NCI-H524 (cell line): ENCODE data around the gene PVALEF.
A peak's percentile ranks its signal among the peaks of the same experiment; 100 is the strongest.

Experiments used
- DNase-seq, 2 experiments: peaks; one replicate each; lab custom pipeline; 2025; lab: John Stamatoyannopoulos, UW

Gene PVALEF

DNA sequence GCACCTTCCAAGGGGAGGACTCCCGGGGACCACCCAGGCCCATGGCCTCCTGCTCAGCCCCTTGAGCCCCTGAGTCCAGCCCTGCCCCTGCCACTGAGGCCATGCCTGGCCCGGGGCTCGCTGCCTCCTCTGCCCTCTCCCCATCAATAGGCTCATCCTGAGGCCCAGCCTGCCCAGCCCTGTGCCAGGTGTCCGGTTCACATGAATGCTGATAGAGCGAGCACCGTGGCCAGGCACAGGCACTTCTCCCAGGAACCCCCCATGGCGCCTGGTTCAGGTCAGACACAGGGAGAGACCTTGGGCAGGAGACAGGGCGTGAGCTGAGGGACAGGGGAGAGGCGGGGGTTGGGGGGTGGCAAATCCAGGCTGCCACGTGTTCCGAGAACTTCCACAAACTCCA is 2.8 kb upstream of the PVALEF start:
- DNase-seq = no peak

DNA sequence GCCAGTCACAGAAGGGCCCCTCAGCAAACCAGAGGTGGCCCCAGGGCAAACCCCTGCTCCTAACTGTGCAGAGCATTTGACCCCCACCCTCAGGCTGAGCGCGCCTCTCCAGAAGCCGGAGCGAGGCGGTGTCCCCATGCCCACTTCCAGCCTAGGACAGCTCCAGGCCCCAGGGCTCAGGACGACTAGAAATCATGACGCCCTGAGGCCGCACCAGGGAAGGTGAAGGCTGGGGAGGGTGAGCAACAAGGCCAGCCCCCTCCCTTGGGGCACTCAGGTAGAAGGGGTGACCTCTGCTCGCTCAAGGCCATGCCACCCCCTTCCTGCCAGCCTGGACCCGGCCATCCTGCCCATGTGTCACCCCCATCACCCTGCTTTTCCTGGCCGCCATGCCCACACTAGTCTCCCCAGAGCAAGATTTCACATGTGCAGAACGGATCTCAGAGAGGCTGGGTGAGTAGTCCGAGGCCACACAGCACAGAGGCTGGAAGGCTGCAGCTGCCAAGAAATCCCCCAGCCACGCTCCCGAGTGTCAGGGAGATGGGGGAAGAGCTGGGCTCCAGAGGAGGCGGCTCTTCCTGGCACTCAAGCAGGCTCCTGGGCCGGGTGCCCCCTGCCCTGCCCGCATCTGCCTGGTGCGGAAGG is 2.1 kb upstream of the PVALEF start:
- no peak for DNase-seq

DNA sequence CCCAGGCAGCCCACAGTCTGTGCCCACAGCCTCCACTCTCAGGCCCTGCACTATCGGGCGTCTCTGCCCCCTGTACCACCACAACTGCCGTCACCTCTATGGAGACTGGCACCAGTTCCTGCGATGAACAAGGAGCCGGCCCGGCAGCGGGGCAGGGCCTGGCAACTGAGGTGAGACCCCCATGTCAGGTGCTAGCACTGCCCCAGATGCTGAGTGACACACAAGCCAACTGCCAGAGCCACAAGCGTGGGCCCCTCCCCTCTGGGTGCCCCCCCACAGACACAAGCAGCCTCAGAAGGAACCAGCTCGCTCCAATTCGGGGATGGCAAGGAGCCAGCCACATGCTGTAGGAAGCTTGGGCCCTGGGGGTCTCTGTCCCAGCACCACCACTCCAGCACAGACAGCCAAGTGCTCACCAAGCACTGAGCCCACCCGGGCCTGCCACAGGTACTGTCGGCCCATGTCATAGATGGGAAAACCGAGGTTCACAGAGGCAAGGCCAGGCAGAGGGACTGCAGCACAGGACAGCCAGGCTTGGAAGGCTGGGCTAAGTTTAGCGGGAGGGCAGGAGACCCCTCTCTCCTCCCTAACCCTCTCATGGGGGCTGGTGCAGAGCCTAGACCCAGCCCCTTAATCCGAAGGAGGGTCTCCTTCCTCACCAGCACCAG is 1.5 kb upstream of the PVALEF start:
- DNase-seq = no peak

DNA sequence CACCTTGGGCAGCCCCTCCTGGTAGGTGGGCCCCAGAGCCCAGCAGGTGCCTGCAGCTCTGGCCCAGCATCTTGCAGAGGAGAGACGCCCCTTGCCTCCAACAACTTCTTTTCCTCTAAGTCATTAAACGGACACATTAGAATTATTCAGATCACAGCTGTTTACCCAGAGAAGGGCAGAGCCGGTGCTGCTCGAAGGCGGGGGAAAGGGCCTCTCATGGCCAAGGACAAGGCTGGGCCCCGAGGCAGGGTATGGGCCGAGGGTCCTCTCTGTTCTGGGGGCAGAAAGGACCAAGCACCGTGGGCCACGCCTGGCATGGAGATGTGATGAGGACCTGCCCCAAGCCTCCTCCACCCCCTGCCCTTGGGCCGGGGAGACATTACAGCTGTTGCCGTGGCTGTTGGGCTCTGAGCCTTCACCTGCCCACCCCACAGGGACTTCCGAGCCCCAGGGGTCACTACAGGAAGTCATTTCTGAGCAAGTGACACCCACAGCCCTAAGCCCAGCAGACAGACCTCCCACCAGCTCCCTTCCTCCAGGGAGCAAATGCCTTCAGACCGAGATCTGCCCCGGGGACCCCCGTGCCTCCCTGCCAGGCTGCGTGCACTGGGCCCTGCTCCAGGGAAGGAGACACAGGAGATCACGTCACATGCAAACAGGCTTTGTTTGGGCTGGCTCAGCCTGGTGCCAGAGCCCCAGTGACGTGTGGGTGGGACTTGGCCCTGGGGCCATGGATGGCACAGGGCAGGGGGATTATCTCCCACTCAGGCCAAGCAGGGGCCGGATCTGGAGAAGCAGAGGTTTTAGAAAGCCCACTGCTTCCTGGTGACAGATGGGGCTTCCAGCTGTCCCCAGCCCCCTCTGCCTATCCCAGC is 699 bp upstream of the PVALEF start:
- DNase-seq = peak; percentile 99 to 100

DNA sequence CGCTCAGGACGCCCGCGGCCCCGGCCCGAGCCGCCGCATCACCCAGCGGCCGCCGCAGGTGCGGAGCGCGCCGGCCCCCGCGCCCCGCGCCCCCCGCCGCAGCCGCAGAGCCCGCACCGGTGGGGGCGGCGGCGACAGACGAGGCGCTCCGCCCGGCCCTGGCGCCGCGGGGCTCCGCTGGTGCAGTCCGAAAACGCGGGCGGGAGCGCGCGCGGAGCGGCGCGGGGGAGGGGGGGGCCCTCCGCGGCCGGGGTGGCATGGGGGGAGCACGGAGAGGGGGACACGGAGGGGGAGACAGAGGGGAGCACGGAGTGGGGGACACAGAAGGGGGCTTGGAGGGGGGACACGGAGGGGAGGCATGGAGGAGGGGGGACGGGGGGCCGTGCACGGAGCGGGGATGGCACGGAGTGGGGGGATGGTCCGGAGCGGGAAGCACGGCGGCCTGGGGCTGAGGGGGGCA is 756 bp downstream of the PVALEF start, which contains the start of gene AATK:
Gene AATK (minus strand): TSS at position 189 of the 460 bp plus-strand sequence. CDS start 229 bp downstream, outside the sequence.
- DNase-seq = no peak

DNA sequence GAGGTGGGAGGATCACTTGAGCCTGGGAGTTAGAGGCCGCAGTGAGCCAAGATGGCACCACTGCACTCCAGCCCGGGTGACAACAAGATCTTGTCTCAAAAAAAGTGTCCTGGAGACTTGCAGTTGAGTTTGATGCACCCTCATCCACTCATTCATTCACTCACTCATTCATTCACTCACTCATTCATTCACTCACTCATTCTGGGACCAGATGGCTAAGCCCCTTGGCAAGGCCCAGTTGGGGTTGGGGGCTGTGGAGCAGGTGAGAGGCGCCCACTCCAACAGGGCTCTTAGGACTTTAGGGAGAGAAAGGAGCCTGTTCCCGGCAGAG is 1.9 kb downstream of the PVALEF start:
- DNase-seq = no peak

DNA sequence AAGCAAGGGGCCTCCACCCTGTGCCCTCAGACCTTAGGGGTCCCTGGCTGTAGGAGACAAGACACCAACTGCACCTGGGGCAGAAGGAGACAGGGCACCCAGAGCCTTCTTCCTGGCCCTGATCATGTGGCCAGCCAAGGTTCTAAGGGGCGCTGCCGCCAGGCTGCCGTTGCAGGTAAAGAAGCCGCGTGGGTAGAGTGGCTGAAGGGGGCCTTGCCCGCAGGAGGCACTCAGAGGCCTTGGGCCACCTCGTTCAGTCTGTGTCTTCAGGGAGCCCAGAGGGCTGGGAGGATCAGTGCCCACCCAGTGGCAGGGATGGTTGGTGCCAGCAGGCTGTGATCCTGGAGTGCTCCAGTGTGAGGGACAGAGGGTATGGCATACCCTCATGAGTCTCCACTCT is 2.3 kb downstream of the PVALEF start:
- DNase-seq = no peak

DNA sequence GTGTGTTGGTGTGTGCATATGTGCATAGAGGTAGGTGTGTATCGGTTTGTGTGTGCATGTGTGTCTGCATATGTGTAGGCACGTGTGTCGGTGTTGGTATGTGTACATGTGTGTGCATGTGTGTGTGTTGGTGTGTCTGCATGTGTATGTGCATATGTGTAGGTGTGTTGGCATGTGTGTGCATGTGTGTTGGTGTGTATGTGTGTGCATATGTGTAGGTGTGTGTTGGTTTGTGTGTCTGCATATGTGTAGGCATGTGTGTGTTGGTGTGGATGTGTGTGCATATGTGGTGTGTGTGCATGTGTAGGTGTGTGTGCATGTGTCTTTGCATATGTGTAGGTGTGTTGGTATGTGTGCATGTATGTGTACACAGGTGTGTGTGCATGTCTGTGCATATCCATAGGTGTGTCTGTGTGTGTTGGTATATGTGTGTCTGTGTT is 4.6 kb downstream of the PVALEF start:
- DNase-seq = no peak

DNA sequence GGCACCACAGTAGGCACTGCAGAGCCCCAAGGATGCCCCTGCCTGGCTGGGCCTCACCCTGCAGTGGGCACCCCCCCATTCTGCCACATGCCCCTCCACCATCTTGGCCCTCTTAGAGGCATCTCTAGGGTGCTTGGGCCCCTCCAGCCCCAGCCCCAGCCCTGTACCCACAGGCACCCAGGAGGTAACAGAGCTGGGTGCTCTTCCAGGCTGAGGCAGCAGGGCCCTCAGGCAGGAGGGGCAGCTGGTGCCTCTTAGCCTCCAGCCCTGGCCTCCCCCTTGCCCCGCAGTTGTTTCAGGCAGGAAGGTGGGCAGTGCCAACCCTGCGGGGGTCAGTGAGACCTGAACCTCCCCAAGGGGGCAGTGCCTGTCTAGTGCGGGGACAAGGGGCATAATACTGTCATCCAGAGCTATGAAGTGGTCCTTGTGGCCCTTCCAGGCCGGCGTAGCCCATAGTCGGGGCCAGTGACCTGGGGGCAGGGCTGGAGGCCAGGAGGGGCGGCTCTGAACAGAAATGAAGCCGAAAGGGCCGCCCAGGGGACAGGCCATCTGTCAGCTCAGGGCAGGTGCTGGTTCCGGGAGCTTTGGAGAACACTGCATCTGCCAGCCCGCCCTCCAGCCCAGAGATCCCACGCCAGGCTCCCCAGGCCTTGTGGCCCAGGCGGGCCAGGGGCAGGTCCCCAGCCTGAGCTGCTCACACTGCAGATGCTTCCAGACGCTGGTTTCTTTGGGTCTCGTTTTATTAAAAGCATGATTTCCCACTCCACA is 5.6 kb downstream of the PVALEF start:
- DNase-seq = peak; percentile 74 to 93

DNA sequence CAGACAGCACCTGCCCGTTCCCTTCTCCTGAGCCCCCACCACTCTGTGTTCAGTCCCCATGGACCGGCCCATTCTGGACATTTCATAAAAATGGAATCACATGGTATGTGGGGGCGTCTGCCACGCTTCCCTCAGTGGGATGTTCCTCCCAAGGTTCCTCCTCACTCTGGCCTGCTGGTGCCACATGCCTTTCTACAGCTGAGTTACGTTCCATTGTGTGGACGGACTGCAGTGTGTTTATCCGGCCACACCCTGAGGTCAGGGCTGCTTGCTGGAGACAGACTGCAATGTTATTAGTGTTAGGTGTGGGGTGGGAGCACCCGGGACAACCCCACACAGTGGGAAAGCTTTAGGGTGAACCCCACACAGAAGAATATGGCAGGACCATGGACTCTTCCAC is 6.6 kb downstream of the PVALEF start:
- DNase-seq = no peak

DNA sequence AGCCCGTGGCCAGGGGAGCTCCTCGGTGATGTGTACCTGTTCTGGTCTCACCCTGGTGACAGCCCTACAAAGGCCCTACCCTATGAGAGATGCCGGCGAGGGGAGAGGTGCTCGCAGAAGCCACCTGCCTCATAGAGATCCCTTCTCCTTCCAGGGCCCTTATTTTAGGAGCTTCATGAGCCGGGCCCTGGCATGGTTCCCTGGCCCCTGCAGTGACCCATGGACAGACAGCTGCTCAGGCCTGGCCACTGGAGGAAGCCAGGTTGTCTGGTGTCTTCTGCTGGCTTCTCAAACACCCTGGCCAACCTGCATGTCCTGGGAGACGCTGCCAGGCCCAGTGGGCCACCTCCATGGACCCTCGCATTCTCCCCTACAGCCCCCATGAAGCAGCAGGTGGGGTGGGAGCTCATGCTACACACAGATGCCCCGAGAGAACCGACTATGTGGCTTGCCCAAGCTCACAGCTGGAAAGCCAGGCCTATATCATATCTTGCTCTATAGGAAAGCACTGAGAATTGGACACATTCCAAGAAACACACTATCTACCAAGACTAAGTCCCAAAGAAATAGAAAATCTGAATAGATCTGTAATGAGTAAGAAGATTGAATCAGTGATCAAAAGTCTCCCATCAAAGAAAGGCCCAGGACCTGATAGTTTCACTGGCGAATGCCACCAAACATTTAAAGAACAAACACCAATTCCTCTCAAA is 7.9 kb downstream of the PVALEF start:
- no peak for DNase-seq

DNA sequence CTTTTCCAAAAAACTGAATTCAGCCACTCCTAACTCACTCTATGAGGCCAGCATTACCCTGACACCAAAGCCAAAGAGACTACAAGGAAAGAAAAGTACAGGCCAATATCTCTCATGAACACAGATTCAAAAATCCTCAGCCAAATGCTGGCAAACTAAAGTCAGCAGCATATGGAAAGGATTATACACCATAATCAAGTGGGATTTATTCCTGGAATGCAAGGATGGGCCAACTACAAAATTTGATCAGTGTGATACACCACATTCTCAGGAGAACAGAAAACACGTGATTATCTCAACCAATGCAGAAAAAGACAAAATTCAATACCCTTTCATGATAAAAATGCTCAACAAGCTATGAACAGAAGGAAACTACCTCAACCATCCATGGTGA is 8.5 kb downstream of the PVALEF start:
- peak; percentile 39 to 59 for DNase-seq

DNA sequence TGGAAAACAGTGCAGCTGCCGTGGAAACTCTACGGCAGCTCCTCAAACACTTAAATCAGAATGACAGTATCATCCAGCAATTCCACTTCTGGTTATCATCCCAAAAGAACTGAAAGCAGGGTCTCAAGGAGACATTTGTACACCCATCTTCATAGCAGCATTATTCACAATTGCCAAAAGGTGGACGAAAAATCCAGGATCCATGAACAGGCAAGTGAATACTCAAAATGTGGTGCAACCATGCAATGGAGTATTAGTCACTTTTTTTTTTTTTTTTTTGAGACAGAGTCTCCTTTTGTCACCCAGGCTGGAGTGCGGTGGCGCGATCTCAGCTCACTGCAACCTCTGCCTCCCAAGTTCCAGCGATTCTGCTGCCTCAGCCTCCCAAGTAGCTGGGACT is 11.4 kb downstream of the PVALEF start:
- peak in 1 of 2 experiments; percentile 32 for DNase-seq

DNA sequence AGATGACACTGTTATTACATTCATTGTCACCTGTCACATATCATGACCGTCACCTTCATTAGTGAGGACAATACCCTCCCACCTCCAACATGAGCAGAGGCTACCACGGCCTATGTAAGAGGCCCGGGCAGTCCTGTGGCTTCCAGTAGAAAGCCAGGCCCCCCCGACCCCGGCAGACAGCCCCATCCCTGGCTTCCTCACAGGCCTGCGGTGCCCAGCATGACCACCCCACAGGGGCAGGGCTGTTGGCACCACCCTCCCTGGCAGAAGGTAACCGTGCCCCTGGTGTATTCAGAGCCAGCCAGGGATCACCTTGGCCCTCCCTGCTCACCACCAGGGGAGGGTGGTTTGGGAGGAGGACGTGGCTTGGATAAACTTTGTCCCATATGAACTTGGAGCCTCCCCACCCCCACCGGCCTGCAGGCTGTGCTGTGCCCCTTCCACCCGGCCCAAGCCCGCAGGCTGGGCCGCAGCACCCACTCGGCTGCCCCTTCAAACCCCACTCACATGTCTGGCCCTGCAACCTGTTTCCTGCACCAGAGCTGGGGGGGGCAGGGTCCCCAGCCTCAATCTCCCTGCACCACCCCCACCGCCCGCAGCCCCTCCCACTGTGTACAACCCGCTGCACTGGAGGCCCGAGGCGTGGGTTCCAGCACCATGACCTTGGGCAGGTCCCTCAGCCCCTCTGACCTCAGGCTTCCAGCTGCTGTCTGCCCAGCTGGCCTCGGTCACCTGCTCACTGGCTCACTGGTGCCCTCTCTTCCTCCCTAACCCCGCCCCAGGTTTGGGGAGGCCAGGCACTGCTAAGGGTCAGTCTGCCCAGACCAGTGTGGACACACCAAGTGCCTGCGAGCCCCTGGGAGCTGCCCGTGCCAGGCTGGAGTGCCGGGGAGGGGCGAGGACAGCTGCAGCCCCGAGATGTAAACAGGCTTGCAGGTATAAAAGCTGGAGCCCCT is 13.1 kb downstream of the PVALEF start:
- no peak for DNase-seq

DNA sequence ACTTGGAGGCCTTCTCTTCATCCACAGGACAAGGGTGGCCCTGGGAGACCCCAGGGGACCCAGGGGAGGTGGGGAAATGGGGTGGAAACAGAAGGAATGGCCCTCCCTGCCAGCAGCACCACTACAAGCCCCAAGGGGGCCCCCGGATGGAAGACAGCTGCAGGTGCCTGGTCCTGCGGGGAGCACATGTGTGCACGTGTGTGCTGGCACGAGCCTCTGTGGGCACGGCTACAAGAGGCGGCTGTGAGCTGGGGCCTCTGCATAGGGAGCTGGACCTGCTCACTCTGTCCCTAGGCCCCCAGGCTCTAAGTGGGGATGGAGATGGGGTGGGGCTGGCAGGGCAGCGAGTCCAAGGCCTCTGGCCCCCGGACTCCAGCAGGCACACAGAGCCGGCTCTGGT is 13.9 kb downstream of the PVALEF start:
- peak in 1 of 2 experiments; percentile 54 for DNase-seq

DNA sequence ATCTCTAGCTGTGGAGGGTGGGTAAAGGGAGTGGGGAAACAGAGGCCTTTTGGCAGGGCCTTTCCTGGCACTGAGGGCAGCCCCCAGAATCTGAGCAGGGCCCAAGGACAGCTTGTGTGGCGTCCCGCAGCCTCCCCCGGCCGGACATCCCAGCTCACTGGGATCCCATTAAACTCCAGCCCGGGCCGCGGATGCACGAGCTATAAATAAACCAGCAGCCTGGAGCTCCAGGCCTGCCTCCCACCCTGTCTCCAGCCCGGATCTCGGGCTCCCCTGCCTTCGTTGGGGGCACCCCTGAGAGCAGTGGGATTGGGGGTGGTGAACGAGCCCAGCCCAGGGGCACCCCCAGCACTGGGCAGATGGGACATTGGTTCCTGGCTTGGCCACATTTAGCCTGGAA is 14.6 kb downstream of the PVALEF start:
- DNase-seq = no peak

DNA sequence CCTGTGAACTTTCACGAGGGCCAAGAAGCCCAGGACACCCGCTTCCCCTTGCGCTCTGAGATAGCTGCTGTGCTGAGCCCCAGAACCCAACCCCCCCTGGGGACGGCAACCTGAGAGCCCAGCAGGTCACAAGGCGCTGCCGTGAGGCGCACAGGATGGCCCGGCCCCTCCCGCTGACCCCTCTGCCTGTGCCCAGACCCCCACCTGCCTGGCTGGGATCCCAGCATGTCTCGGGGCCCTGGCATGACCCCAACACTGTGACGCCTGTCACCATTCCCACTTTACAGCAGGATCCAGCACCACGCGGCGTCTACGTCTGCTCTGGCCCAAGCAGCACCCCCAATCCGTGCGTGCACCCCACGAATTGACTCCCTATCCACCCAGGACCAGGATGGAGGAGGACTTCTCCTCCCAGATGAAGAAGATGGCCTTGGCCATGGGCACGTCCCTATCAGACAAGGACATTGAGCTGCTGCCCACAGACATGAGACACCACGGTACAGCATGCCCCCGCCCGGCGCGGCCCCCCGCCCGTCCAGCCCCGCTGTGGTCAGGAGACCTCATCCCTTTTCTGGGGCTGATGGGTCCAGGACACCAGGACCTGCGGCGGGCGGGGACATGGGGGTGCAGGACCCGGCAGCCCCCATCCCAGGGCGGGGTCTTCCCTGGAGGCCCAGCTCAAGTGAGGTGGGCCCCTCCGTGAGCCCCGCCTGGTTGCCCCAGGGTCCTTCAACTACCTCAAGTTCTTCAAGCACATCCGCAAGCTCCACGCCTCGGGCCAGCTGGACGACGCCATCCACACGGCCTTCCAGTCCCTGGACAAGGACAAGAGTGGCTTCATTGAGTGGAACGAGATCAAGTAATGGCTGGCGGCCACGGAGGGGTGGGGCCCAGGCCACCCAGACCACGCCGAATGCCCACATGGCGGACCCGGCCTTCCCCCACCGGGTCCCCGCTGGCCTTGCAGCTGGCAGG is 15.8 kb downstream of the PVALEF start:
- DNase-seq = no peak

DNA sequence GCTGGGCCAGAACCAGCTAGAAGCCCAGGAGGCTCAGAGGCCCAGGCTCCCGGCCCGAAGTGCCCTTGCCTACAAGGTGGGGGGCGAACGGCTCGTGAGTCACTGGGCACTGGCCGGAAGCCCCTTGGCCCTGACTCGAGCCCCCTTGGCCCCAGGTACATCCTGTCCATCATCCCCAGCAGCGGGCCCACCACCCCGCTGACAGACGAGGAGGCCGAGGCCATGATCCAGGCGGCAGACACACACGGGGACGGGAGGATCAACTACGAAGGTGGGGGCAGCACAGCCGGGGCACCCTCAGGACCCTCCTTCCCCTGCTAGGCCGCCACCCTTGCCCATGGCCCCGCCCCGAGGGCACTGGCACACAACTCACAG is 16.5 kb downstream of the PVALEF start:
- no peak for DNase-seq

DNA sequence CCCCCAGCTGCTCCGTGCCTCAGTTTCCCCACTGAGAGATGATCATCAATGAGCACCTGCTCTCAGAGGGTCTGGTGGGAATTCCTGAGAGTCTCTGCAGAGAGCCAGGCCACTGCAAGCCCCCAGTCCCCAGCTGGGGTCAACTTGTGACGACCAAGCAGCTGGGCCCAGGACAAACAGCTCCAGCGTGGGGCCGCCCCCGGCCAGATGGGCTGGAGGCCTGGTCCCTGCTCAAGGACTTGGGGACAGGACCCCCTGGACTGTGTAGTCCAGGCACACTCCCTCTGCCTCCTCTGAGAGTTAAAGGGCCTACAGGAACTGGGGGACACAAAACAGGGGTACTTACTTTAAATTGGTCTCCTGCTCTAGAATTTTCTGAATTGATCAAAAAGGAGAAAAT is 17.3 kb downstream of the PVALEF start:
- no peak for DNase-seq
